ENCODE results near the gene FAM83D.
A peak's percentile ranks its signal among the peaks of the same experiment; 100 is the strongest.

The FAM83D gene

GRCh38 chr20:38926142-38926933 lies at the start of gene FAM83D:
Gene FAM83D, plus strand, starts transcription at chr20:38926417. Its CDS starts 26 bp downstream, at chr20:38926443.
- DNase-seq: peak; percentile 99 to 100

GRCh38 chr20:38877483-38877882 lies 48.7 kb upstream of the FAM83D start:
- no peak for DNase-seq

GRCh38 chr20:38878866-38879265 lies 47.4 kb upstream of the FAM83D start:
- DNase-seq: no peak

DNA sequence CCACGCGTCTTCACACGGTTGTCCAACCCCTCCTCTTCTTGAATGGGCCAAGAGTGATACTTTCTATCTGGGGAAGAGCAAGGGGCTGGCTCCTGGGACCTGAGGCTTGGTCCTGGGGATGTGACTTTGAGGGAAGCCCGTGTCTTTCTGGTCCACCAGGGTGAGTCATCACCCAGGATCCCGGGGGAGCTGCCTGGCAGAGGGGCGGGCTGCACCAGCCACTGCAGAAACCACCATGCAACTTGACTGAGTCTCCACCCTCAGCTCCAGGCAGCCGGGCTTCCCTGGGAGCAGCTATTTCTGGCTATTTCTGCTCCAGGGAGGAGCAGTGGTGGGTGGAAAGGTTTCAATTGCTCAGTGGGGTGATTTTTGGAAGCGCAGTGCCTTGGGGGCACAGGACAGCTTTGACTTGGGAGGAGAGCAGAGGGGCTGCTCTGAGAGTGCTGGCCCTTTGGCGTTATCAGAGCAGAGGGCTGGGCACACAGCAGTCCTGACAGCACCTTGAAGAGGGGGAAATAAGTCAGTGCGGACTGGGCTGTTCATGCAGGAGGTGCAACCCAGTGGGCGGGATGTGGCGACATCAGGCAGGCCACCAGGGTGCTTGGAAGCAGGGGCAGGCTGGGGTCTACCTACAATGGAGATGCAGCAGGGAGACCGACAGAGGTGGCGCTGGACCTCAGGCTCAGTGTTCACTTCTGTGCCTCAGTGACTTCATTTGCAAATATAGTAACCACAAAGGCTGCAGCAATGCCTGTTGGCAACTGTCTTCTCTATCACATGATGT lies 45.1 kb upstream of the FAM83D start:
- no peak for DNase-seq

DNA sequence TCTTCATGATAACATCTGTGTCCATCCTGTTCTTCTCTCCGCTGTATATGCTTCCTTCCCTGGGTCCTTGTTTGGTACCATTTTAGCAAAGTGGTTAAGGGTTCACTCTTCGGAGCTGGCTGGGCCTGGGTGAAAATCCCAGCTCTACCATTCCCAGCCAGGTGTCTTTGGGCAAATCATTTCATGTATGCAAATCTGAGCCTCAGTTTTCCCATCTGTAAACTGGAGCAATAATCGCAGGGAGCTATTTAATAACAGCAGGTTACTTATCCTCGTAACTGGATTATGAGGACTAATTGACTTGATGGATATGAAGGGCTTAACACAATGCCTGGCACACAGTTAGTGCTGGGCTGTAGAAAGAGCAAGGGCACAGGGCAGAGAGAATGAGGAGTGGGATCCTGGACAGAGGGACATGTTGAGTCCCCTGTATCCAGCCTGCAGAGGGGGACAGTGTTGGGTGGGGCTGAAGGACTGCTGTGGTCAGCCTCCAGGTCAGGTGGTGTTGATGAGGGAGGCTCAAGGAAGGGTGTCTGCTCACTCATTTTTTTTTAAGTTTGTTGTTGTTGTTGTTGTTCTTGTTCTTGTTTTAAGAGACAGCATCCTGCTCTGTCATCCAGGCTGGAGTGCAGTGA lies 44.3 kb upstream of the FAM83D start:
- no peak for DNase-seq

- no peak for DNase-seq
These were observed 43.6 kb upstream of the FAM83D start for GRCh38 chr20:38882600-38882999.

GRCh38 chr20:38883081-38883980 lies 42.9 kb upstream of the FAM83D start:
- no peak for DNase-seq

- no peak for DNase-seq
These were observed 42.1 kb upstream of the FAM83D start for GRCh38 chr20:38883981-38884733.

DNA sequence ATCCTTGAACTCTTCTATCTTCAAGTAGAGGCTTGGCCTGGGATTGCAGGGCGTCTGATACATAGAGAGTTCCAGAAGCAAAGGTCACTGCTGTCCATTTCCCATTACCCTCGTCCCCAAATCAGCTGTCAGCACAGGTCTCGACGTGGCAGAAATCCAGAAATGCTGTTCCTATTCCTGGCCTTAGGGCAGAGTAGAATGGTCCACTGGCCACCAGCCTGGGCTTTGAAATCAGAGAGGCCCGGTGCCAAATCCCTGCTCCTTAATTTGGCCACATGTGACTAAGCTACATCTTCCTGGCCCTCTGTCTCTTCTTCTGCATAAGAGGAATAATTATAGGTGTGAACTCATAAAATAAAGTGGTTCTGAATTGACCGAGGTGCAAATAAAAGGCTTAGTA lies 40.9 kb upstream of the FAM83D start:
- DNase-seq: no peak

DNA sequence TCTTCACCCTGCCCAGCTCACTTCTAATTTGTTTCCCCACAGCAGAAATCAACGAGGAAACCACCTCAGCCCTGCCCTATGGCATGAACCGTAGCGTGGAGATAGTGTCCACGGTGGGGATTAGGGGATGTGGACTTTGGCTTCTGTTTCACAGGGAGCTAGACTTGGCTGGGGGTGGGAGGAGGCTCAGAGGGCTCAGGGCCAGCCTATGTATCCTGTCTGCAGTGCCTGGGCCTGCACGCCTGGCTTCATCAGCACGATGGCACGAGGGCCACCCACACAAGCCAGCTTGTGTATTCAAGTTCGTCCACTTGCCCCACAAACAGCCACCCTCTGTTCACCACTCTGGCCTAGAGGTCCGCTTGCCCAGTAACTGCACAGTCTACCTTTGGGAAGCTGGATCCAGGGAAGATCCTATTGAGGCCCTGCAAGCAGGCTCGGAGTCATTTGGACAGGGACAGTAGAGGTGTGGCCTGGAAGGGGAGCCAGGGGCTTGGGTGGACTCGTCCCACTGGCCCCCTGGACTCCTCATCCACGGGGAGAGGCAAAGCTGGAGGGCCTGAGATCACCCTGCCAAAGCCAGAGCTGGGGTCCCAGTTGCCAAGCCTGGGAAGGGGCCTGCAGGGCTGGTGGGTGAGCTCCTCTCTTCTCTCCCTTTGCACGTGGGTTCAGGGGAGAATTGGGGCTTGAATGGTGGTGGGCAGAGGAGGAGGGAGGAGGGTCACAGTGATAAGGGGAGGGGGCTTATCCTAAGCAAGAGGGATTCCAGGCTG lies 38.0 kb upstream of the FAM83D start:
- no peak for DNase-seq

GRCh38 chr20:38889050-38889449 lies 37.2 kb upstream of the FAM83D start:
- DNase-seq: no peak

DNA sequence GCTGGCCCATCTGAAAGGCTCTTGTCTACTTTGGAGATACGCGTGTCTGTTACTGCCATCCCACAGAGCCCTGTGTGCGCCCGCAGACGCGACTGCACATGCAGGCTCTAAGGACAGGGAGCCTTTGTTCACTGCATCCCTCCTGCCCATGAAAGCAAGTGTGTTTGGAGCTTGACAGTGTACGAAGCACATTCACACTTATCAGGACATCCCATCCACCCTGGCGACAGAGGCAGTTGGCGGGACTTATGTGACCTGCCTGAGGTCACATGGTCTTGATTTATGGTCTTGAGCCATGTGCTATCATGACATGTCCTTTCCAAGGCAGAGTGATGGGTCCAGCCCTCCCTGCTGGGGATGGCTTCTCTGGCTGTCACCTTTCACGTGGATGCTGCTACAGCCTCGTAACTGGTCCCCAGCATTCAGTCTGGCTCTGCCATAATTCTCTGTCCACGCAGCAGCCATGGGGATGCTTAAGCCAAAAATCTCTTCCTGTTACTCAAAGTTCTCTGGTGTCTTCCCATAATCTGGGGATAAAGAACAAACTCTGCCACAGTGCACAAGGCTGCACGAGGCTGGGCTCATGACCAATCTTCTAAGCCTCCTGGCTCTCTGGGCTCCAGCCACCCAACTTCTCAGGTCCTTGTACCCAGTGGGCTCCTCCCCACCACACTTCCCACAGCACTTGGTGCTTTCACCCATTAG lies 36.3 kb upstream of the FAM83D start:
- no peak for DNase-seq

DNA sequence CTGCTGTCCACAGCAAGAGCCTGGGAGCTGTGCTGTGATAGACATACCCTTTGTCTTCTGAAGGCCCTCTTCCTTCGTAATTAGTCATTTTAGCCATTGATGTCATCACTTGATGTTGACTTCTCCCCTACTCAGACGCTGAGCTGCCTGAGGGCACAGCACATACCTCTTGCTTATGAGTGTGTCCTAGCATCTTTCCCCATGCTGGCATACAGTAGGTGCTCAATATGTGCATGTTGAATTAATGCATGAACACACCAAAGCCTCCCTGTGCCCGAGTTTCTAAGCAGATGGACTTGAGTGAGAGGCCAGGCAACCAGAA lies 35.8 kb upstream of the FAM83D start:
- no peak for DNase-seq

DNA sequence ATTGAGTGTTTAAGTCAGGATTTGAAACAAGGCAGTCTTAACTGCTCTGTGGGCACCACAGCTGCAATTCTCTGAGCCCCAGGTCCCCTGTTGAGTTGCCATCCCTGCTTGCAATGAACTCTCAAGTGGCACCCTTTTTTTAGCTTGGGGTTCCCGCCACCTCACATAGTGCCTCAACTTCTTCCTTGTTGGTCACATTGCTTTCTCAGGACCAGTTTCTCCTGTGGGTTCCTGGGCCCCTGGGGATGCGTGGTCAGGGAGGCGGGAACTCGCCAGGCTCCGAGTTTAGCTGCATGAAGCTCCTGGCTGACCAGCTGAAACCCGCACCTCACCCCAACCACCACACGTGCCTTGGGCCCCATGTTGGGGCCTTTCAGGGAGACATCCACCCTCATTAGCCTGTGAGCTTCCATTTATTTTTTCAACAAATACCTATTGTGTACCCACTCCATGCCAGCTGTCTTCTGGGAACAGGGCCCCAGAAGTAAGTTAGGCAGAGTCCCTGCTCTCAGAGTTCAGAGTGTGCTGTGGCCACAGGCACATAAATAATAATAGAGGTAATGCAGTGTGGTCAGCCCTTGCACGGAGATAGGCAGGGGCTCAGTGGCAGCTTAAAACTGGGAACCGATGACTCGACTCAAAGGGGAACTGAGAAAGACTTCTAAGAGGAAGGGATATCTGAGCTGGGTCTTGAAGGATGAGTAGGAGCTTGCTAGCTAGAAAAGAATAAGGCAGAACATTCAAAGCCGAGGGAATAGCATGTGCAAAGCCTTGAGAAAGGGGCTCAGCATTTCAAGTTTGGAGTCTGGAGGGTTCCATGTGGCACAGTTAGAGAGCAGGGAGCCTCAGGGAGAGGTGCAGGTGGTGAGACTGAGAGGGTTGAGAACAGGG lies 33.9 kb upstream of the FAM83D start:
- DNase-seq: no peak

DNA sequence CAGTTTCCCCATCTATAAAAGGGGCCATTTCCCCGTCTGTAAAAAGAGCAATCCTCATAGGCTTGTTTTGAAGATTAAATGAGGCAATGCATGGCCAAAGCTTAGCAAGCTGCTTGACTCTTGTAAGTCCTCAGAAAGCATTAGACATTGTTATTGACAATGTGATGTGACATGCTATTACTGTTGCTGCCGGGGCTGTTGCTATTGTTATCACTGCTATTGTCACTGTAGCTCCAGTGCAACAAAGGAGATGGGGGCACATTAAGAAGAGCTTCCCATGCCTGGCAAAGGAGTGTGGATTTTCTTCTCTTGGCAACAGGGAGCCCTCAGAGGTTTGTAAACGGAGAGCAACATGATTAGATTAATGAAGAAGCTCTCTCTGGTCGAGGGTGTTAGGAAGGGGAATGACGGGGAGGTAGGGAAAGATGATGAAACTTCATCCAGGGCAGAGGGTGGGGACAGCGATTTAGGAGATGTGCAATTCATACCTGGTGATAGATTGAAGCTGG lies 33.1 kb upstream of the FAM83D start:
- DNase-seq: no peak

DNA sequence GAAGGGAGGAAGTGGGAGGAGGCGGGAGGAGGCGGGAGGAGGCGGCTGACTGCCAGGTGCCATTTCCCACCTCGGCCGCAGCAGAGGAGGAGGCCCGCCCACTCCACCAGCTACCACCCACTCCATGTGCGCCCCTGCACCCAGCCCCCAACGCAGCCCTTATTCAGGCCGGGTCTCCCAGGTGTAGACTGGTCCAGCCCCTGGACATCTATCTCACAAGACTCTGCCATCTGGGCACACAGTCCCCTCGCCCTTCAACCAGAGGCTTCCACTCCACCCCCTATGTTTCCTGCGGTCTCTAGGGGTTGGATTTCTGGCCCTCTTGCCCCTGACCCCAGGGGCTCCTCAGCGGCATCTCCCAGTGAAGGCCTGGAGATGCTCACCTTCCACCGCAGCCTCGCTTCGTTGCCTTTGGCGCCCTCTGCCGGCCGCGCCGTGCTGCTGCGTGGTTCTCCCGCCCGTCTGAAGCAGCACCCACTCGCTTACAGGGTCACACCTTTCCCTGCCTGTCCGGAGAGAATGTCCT lies 32.6 kb upstream of the FAM83D start:
- DNase-seq: peak in 1 of 2 experiments; percentile 73

- no peak for DNase-seq
These were observed 31.9 kb upstream of the FAM83D start for GRCh38 chr20:38894091-38894847.
